Right lobe of liver (tissue), 4 donors: Measurements from ENCODE around the gene TCAIM.

ENCODE experiments used
- CTCF ChIP-seq, 4 donors: fragments of 200-600 bp in 3 of 4; fragments of 450-650 bp in 1 of 4; IDR thresholded peaks; one replicate each; pipeline versions ENCODE4 v1.5.1 to v1.8.0; 2016 to 2022; ENCODE audit warnings: antibody characterized with exemption in 4 of 4, mild to moderate bottlenecking in 2 of 4
- POLR2A ChIP-seq: fragments of 450-650 bp; IDR thresholded peaks from one replicate; pipeline ENCODE4 v1.6.1; 2017; ENCODE audit warnings: antibody characterized with exemption, mild to moderate bottlenecking
- donor health status: DM: no; HTN: no; CAD: no.
- donor health status: DM: no; HTN: no; CAD: no.
- donor health status: DM: no; HTN: yes; CAD: no.

GRCh38 chr3:44343421-44343820 is 4.9 kb downstream of the TCAIM start:
- TF ChIP-seq CTCF (IDR thresholded peaks at IDR 0.05), result no peak
- no peak for TF ChIP-seq POLR2A
